Stimulated activated CD8-positive, alpha-beta memory T cell treated with anti-CD3 and anti-CD28 coated beads, Interleukin-15, amount 100 ng/mL, for 24 hours (primary cell): ENCODE data around the gene TMEM61.

Experiments
- DNase-seq: peaks from one replicate; pipeline ENCODE4 v3.0.0-alpha.2; 2020; ENCODE audit warnings: low read depth

TMEM61 gene

DNA sequence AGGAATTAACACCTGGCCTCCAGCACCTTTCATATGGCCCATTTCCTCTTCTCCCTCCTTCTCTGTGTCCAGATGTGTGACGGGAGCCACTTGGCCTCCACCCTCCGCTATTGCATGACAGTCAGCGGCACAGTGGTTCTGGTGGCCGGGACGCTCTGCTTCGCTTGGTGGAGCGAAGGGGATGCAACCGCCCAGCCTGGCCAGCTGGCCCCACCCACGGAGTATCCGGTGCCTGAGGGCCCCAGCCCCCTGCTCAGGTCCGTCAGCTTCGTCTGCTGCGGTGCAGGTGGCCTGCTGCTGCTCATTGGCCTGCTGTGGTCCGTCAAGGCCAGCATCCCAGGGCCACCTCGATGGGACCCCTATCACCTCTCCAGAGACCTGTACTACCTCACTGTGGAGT is 5.6 kb downstream of the TMEM61 start:
- no peak for DNase-seq

DNA sequence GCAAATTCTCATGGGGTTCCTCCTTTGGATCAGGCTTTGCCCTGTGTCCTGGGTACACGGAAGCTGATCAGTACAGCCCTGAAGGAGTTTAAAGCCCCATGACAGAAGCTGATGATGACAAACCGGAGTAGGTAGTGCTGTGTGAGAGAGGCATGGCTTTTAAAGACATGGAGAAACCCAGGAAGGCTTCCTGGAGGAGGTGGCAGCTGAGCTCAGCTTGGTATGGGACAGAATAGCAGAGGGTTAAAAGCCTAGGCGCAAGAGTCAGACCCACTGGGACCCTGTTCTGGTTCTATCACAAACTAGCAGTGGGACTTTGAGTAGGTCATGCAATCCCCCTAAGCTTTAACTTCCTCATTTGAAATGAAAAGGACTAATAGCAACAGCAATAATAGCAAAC is 6.1 kb downstream of the TMEM61 start:
- no peak for DNase-seq

DNA sequence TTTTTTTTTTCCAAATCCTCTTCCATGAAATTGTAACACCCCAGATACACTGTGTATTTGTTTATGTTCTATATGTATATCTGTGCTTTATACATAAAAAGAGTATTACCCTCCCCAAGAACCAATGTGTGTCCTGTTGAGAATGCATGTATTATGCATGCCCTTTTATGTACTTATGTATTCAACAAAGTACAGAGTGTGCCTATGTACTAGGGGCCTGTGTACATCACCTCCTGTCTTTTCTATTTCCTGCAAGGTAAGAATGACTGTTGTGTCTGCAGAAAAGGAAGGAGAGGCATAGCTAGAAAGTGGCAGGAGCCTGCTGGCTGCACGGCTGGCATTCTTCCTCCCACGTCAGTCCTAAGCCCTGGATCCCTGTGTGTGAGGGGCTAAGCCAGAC is 7.0 kb downstream of the TMEM61 start:
- DNase-seq: no peak

DNA sequence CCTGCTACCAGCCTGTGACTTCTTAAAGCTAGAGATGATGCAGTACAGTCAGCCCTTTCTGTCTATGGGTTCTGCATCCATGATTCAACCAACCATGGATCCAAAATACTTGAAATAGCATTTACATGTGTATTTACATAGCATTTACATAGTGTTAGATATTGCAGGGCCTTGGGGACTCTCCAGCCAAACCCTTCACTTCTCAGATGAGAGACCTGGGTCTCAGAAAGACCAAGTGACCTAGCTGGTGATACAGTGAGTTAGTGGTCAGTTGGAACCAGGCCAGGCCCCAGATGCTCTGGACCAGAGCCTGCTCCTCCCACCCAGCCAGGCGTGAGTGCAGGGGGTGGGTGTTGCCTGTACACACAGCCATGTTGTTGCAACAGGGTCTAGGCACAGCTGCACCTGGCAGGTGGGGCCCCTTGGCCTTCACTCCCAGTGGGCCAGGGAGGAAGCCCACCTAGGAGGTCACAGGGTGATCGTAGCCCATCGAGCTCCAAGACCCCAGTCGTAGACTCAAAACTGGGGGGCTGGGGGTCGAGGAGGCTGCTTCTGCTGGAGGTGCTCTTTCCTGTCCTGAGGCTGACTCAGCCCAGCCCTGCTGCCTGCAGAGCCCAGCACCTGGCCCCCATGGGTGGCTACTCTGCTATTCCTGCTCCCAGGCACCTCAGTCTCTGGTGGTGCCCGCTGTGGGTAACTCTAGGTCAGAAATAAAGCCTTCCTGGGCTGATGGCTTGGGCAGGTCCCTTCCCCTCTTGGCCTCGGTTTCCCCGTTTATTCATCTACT is 7.7 kb downstream of the TMEM61 start:
- no peak for DNase-seq

DNA sequence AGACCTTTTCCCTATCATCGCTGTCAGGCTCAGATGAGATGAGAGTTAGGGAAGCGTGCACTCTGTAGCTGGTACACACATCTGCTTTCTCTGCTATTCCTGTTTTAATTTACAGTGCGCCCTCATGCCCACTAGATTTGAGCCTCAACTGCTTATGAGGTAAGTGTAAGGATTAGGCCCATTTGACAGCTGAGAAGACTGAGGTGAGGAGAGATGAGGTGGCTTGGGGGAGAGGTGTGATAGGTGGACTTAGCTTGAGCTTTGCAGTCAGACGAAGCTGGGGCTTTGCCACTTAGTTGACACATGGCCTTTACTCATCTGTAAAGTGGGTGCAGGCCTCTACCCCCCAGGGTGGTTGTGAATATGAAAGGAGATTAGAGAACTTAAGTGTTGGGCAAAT is 8.5 kb downstream of the TMEM61 start:
- DNase-seq: no peak

- no peak for DNase-seq
Measured at GRCh38 chr1:54989473-54989872, 9.0 kb downstream of the TMEM61 start.

DNA sequence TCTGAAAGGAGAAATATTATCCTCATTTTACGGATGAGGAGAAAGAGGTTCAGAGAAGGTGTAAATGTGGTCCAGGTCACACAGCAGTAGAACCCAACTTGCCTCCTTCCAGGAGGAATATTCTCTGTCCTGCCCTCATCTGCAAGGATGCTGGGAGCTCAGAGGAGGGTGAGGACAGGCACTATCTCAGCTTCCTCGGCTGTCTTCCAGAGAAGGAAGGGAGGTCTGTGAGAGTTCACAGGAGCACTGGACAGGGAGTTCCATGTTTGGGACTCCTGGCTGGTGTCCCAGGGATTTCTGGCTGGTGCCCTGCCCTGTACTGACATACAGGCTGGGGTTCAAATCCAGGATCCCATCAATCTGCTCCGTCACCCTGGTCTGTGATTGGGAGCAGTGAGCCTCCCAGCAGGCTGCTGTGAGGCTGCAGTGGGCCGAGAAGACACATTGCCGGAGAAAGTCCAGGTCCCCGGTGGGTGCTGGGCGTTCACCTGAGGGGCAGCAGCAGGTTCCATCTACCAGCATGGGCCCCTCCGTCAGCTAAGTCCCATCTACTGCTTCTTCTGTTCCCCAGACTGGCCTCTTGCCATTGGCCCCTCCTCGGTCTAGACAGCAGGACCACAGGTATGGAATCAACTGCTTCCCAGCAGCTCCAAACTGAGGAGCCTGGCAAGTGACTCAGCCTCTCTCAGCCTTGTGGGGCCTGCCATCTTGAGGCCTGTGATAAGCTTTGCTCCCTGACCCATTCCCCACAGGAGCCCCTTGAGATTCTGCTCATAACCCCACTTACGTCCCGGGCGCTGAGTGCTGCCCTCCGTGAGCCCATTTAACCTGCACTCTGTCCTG is 9.8 kb downstream of the TMEM61 start:
- no peak for DNase-seq

- no peak for DNase-seq
Measured at GRCh38 chr1:54990916-54991315, 10.5 kb downstream of the TMEM61 start.

DNA sequence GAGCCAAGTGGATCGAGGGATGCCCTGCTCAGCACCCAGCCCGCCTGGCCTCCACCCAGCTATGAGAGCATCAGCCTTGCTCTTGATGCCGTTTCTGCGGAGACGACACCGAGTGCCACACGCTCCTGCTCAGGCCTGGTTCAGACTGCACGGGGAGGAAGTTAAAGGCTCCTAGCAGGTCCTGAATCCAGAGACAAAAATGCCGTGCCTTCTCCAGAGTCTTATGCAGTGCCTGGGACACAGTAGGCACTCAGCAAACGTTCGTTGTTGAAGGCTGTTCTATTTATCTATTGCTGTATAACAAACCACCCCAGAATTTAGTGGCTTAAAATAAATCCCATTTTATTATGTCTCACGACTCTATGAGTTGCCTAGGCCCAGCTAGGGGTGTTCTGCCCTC is 11.5 kb downstream of the TMEM61 start:
- no peak for DNase-seq

GRCh38 chr1:54993140-54993539 is 12.7 kb downstream of the TMEM61 start:
- DNase-seq: no peak

DNA sequence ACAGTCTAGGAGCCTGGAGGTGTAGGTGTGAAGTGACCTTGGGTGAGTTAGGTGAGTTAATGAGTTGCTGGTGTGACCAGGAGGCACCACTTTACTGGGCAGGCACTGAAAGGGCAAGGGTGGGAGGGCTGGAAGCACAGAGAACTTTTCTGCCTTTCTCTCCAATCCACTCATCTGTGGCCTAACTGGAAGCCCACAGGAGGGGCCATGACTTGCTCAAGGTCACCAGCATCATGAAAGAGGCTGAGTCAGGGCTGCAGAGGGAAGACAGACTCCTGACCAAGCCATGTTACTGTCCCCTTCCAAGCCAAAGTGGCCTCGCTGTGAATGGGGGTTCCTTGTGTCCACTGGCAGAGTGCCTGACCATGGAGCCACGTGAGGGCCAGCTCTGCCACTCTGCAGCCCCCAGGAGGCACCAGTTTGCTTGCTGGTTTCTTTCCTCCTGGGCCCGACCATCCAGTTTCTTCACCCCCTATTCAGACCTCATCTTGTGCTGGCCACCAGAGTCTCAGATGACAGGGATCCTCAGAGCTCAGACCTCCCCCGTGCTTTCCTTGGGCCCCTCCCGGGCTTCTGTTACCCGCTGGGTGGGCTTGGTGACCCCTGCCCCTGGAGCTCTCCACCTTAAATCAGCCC is 14.0 kb downstream of the TMEM61 start:
- no peak for DNase-seq

- DNase-seq: no peak
Measured at GRCh38 chr1:54995013-54995760, 14.8 kb downstream of the TMEM61 start.

DNA sequence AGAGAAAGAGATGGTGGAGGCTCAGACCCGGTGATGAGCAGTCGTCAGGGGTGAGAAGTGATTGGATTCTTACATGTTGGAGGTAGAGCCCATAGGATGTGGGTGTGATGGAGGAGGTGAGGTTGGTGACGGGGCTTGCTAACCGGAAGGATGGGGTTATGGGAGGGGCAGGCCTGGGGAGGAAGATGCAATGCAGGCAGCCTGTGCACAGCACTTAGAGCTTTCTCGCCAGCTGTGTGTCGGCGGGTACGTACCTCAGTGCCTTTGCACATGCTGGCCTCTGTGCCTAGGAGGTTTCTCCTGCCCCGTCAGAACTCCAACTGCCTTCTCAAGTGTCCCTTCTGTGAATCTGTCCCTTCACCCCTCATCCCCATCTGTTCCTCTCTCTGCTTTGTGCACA is 15.4 kb downstream of the TMEM61 start:
- no peak for DNase-seq

DNA sequence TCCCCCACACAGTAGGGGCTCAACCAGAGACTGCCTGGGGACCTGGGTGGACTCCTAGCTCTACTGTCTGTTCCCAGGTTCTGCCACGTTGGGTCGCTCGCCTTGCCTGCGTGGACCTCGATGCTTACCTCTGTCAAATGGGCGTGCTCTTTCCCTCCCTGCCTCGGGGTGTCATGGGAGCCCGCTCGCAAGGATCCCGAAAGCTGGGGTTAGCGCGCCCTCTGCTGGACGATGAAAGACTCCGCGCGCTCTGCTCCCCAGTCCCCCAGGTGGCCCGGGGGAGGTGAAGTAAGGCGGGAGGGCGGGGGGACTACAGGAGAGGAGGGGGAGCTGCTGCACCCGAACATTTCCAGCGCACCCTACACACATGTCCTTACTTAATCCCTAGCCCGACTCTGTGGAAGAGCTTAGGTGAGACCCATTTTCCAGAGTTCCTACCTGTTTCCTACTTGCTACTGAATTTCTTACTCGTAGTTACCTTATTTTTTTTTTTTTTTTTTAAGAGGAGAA is 16.0 kb downstream of the TMEM61 start:
- peak; percentile 79 for DNase-seq

GRCh38 chr1:54996869-54997710 is 16.7 kb downstream of the TMEM61 start:
- DNase-seq: no peak

DNA sequence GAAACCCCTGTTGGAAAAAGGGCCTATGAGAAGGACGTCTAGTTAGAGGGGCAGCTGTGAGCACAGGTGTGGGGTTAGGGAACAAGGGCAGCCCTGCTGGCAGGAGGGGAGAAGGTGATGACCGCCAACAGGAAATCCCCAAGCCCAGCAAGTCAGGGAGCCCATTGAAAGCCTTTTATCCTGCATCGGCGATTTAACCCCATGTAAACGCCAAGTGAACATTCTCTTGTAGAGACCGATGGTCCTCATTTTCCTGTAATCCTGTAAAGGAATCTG is 17.2 kb downstream of the TMEM61 start:
- no peak for DNase-seq

DNA sequence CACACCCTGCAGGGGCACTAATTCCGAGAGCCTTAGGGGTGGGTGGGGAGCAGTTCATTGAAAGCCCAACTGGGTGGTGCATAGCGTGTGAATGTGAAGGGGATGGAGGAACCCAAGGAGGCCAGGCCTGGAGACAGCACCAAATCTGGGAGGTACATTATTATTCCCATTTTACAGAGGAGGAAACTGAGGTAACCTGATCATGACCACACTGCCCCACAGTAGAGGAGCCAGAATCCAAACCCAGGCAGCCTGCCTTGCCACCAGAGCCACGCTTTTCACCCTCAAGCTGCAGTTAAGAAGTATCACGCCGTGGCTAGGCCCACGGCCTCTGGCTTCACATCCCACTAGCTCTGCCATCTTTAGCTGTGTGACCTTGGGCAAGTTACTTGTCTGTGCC is 17.7 kb downstream of the TMEM61 start:
- DNase-seq: no peak

DNA sequence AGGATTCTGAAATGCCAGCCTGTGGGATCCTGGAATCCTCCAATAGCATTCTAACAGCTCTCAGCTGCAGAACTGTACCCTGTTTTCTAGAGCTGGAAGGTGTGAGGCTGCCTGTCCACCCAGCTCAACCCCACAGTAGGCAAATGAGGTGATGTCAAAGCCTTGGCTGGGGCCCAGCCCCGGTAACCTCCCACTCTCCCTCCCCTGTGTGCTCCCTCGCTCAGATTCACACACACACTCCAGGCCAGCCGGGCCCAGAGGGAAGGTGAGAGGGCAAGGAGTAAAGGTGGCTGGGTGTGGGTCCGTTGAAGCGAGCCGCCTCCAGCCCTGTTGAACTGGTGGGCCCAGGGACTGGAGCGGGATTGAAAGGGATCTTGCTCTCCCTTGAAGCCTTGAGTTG is 18.2 kb downstream of the TMEM61 start, which contains the start of gene BSND:
Gene BSND (plus strand): TSS at position 257 of the 400 bp plus-strand sequence. CDS start 254 bp downstream, outside the sequence.
- no peak for DNase-seq

- no peak for DNase-seq
Measured at GRCh38 chr1:55000110-55001085, 20.0 kb downstream of the TMEM61 start.

DNA sequence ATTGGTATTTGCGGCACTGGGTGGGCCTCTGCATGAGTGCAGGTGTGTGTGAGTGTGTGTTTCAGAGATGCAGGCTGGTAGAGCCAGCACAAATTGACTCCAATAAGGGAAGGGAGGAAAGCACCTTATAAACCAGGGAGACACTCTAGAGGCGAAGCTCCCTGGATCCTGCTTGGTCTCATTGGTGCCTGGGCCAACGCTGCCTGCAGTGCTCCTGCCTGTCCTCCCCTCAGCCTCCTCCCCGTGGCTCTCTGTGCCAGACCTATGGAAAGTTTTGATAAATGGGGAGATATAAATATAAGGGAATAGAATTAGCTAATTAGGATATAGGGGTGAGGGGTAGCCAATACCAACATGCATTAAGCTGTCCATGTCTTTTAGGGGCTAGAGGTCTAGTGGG is 20.9 kb downstream of the TMEM61 start:
- no peak for DNase-seq
